ENCODE data around the gene LAMA2.

LAMA2 gene

GRCh38 chr6:129208415-129209034 lies 325.6 kb downstream of the LAMA2 start:
- Histone ChIP-seq H3K36me3 (ENCODE audit: insufficient read depth, low read length) (no peaks in the 10 kb centered on the region; the same call in 1 of the 2 replicates), H3K4me1 (ENCODE audit: insufficient read depth, low read length) (peaks cover 2% of the 10 kb centered on the region; the same call in 1 of the 2 replicates), H3K9me3 (ENCODE audit: control insufficient read depth, insufficient read depth, low read length) (no peaks in the 10 kb centered on the region), H3K9ac (ENCODE audit: low read depth, low read length) (no peak overlapping the region)

DNA sequence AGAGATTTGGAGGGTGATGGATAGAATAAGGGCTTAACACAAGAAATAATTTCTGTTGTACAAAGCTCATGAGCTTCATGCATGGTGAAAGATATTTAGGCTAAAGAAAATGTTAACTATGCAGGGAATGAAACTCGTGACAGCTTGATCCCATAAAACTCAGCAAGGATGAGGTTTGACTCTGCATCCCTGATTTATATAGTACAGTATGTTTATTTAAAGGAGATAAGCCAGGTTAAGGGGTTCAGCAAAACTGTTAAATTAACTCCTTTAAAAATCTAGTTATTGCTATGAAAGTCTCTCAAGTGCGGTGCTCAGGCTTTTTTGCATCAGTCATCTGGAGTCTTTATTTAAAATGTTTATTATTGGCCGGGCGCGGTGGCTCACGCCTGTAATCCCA lies 326.4 kb downstream of the LAMA2 start:
- Histone ChIP-seq H3K9ac (ENCODE audit: low read depth, low read length) (no peak overlapping the region), H3K36me3 (ENCODE audit: insufficient read depth, low read length) (no peaks in the 10 kb centered on the region; the same call in 1 of the 2 replicates), H3K4me1 (ENCODE audit: insufficient read depth, low read length) (no peaks in the 10 kb centered on the region), H3K9me3 (ENCODE audit: control insufficient read depth, insufficient read depth, low read length) (no peaks in the 10 kb centered on the region)

GRCh38 chr6:129210684-129211083 lies 327.7 kb downstream of the LAMA2 start:
- H3K4me1 ChIP-seq (ENCODE audit: insufficient read depth, low read length), result no peaks in the 10 kb centered on the region
- H3K9ac ChIP-seq (ENCODE audit: low read depth, low read length), result no peak overlapping the region
- H3K36me3 ChIP-seq (ENCODE audit: insufficient read depth, low read length), result no peaks in the 10 kb centered on the region; the same call in 1 of the 2 replicates
- no peaks in the 10 kb centered on the region for H3K9me3 ChIP-seq (ENCODE audit: control insufficient read depth, insufficient read depth, low read length)

DNA sequence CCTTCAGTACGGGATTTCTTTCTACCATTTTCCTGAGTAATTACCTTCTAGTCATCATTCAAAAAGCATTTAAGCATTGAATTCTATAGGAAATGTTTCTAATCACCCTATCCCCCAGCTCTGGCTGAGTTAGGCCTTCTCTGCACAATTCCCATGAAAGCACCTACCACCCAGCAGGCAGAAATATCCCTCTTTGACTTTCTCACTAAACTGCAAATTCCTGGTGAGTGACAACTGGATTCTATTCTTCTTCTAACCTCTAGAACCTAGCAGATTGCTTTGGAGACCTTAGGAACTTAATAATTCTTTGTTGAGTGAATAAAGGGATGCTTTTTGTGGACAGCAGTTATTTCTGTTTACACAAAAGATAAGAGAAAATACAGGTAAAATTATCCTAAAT lies 328.7 kb downstream of the LAMA2 start:
- no peak overlapping the region for H3K9ac ChIP-seq (ENCODE audit: low read depth, low read length)
- H3K9me3 ChIP-seq (ENCODE audit: control insufficient read depth, insufficient read depth, low read length), result no peaks in the 10 kb centered on the region
- no peaks in the 10 kb centered on the region; the same call in 1 of the 2 replicates for H3K36me3 ChIP-seq (ENCODE audit: insufficient read depth, low read length)
- H3K4me1 ChIP-seq (ENCODE audit: insufficient read depth, low read length), result no peaks in the 10 kb centered on the region

- Histone ChIP-seq H3K9ac (ENCODE audit: low read depth, low read length) (no peak overlapping the region), H3K9me3 (ENCODE audit: control insufficient read depth, insufficient read depth, low read length) (no peaks in the 10 kb centered on the region), H3K4me1 (ENCODE audit: insufficient read depth, low read length) (no peaks in the 10 kb centered on the region), H3K36me3 (ENCODE audit: insufficient read depth, low read length) (no peaks in the 10 kb centered on the region; the same call in 1 of the 2 replicates)
Observed at GRCh38 chr6:129212081-129212480, 329.1 kb downstream of the LAMA2 start.

- H3K4me1 ChIP-seq (ENCODE audit: insufficient read depth, low read length), result no peaks in the 10 kb centered on the region
- no peaks in the 10 kb centered on the region for H3K9me3 ChIP-seq (ENCODE audit: control insufficient read depth, insufficient read depth, low read length)
- no peaks in the 10 kb centered on the region; the same call in 1 of the 2 replicates for H3K36me3 ChIP-seq (ENCODE audit: insufficient read depth, low read length)
- no peak overlapping the region for H3K9ac ChIP-seq (ENCODE audit: low read depth, low read length)
Observed at GRCh38 chr6:129215246-129215645, 332.3 kb downstream of the LAMA2 start.

- no peaks in the 10 kb centered on the region for H3K4me1 ChIP-seq (ENCODE audit: insufficient read depth, low read length)
- H3K9me3 ChIP-seq (ENCODE audit: control insufficient read depth, insufficient read depth, low read length), result no peaks in the 10 kb centered on the region
- no peaks in the 10 kb centered on the region; the same call in 1 of the 2 replicates for H3K36me3 ChIP-seq (ENCODE audit: insufficient read depth, low read length)
- no peak overlapping the region for H3K9ac ChIP-seq (ENCODE audit: low read depth, low read length)
Observed at GRCh38 chr6:129215916-129216520, 333.1 kb downstream of the LAMA2 start.

DNA sequence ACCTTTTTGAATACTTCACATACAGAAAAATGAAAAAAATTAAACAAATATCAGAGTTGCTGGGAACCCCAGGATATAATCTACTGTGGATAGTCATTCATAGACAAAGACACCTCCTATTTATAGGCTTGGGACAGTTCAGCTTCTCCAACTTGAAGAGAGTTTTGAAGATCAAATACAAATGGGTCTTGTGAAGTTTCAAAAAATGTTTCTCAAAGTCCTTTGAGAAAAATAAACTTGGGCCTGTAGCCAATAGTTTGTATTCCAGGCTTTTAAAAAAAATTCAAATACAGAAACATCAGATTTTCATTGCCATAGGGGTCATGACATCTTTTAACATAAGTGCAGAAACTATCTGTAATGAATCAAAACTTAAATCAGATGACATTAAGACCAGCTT lies 334.8 kb downstream of the LAMA2 start:
- no peaks in the 10 kb centered on the region for H3K36me3 ChIP-seq (ENCODE audit: insufficient read depth, low read length)
- no peaks in the 10 kb centered on the region for H3K9me3 ChIP-seq (ENCODE audit: control insufficient read depth, insufficient read depth, low read length)
- H3K9ac ChIP-seq (ENCODE audit: low read depth, low read length), result no peak overlapping the region

DNA sequence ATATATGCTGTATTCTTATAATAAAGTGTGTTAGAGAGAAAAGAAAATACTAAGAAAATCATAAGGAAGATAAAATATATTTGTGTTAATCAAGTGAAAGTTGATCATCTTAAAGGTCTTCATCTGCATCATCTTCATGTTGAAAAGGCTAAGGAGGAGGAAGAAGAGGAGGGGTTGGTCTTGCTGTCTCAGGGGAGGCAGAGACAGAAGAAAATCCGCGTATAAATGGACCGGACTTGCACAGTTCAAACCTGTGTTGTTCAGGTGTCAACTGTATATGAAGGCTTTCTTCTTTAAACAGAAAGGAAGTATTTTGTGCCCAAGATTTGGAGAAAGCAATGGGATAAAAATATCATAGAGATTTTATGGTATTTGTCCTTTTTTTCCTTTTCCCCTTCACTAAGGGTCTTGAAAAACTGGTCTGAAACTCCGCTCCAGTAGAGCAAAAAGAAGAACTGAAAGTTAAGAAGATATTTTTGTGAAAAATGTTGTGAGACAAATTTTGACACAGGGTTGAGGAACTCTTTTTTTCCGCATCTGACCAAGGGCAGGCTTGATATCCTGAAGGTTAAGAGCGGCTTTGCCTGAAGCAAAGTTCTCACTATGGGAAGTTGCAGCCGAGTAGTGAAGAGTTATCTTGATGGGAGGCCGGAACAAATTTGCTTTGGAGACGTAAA lies 350.7 kb downstream of the LAMA2 start:
- no peaks in the 10 kb centered on the region for H3K4me1 ChIP-seq (ENCODE audit: insufficient read depth, low read length)
- no peak overlapping the region for H3K9ac ChIP-seq (ENCODE audit: low read depth, low read length)
- H3K9me3 ChIP-seq (ENCODE audit: control insufficient read depth, insufficient read depth, low read length), result no peaks in the 10 kb centered on the region; the same call in 1 of the 2 replicates
- no peaks in the 10 kb centered on the region for H3K36me3 ChIP-seq (ENCODE audit: insufficient read depth, low read length)

More for the DNA sequence above, 334.8 kb downstream of the LAMA2 start:
- no peaks in the 10 kb centered on the region for H3K4me1 ChIP-seq (ENCODE audit: insufficient read depth, low read length)

DNA sequence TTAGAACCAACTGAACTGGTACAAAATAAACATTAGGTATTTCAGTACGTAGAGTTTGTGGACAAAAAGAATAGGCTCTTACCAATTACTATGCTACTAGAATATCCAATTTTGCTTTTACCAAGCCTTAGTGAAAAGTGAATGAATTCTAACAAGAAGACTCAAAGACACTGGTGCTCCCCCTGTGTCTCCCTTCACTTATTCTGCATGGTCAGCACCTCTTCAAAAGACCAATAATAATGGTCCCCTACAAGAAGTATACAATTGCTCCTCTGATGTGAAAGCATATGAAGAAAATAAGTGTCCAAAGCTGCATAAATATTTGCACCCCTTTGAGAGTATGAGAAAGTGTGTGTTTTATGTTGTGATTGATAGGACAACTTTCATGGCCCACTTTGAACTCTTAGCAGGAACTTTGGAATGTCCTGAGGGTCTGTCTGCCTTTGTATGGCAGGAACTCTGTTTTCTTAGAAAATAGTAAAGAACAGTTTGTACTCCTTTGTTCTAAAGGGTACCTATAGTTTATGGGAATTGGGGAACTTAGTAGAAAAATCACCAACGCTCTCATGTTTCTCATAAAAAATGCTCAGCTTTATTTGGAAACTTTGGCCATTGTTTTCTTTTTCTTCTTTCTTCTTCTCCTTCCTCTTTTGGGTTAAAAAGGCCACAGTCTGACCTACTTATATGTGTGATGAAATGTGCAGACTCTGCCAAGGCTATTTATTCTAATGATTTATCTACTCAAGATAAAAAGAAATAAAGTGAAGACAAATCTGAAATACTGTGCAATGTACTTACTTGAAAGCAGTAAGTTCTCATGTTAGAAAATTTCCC lies 352.4 kb downstream of the LAMA2 start:
- Histone ChIP-seq H3K9ac (ENCODE audit: low read depth, low read length) (no peak overlapping the region), H3K4me1 (ENCODE audit: insufficient read depth, low read length) (no peaks in the 10 kb centered on the region), H3K9me3 (ENCODE audit: control insufficient read depth, insufficient read depth, low read length) (no peaks in the 10 kb centered on the region), H3K36me3 (ENCODE audit: insufficient read depth, low read length) (no peaks in the 10 kb centered on the region)

GRCh38 chr6:129236001-129236517 lies 353.1 kb downstream of the LAMA2 start:
- Histone ChIP-seq H3K9me3 (ENCODE audit: control insufficient read depth, insufficient read depth, low read length) (no peaks in the 10 kb centered on the region), H3K4me1 (ENCODE audit: insufficient read depth, low read length) (no peaks in the 10 kb centered on the region)

DNA sequence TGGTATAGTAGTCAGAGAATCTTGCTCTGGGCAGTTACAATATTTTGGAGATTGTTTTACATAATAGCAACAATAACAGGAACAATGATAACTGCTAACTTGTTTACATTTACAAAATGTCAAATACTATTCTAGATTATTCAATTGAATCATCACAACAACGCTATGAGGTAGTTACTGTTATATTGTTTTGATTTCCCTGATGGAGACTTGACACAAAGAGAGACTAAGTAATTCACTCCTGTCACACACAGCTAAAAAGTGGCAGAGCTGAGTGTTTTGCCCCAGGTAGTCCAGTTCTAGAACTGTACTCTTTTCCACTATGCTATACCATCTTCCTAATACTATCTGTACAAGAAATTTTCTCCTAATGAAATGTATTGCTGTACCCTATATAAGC lies 356.1 kb downstream of the LAMA2 start:
- H3K9me3 ChIP-seq (ENCODE audit: control insufficient read depth, insufficient read depth, low read length), result no peaks in the 10 kb centered on the region
- H3K9ac ChIP-seq (ENCODE audit: low read depth, low read length), result no peak overlapping the region
- H3K4me1 ChIP-seq (ENCODE audit: insufficient read depth, low read length), result no peaks in the 10 kb centered on the region
- H3K36me3 ChIP-seq (ENCODE audit: insufficient read depth, low read length), result no peaks in the 10 kb centered on the region

More at GRCh38 chr6:129236001-129236517, 353.1 kb downstream of the LAMA2 start:
- Histone ChIP-seq H3K9ac (ENCODE audit: low read depth, low read length) (no peak overlapping the region), H3K36me3 (ENCODE audit: insufficient read depth, low read length) (no peaks in the 10 kb centered on the region)

GRCh38 chr6:129239825-129240491 lies 357.0 kb downstream of the LAMA2 start:
- Histone ChIP-seq H3K9ac (ENCODE audit: low read depth, low read length) (no peak overlapping the region), H3K4me1 (ENCODE audit: insufficient read depth, low read length) (no peaks in the 10 kb centered on the region), H3K36me3 (ENCODE audit: insufficient read depth, low read length) (no peaks in the 10 kb centered on the region), H3K9me3 (ENCODE audit: control insufficient read depth, insufficient read depth, low read length) (no peaks in the 10 kb centered on the region)

DNA sequence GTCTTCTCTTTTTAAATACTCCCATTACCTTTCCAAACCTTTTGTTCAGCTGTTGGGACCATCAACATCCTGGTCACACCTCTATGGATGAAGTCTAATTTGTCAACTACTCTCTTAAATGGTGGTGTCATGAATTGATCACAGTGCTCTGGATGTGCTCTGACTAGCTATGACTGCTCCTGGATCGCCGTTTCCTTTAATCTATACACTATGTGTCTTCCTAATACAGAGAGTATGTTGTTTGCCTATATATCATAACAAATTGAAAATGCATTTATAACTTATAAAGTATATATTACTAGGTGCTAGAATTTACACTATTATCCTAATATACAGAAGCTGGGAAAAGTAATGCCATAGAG lies 357.5 kb downstream of the LAMA2 start:
- Histone ChIP-seq H3K9me3 (ENCODE audit: control insufficient read depth, insufficient read depth, low read length) (no peaks in the 10 kb centered on the region), H3K9ac (ENCODE audit: low read depth, low read length) (no peak overlapping the region), H3K4me1 (ENCODE audit: insufficient read depth, low read length) (no peaks in the 10 kb centered on the region), H3K36me3 (ENCODE audit: insufficient read depth, low read length) (no peaks in the 10 kb centered on the region)

Data from ES-I3 (cell line).